ENCODE measurements around the gene PRKCA.

- no peak for TF ChIP-seq EZH2 (IDR thresholded peaks at IDR 0.05)
- TF ChIP-seq POLR2AphosphoS5 (IDR thresholded peaks at IDR 0.05; ENCODE audit: borderline replicate concordance, low read depth, low read length), result peak; percentile 17; the same call in 1 of the 2 replicates
- no peak for TF ChIP-seq FOXP2 (optimal IDR thresholded peaks at IDR 0.05; ENCODE audit: control extremely low read depth, extremely low read length, insufficient read depth)
Observed at GRCh38 chr17:66716236-66717026, 414.0 kb downstream of the PRKCA start.

All from SK-N-MC (cell line).